ENCODE data around the gene A2M. TPM values are rescaled to one million over a fixed set of nuclear protein-coding genes. Genes with fewer than 3 reads are reported as not detected.

Gene A2M
- total RNA-seq, 4 donors from 2014 or later = 14.7 to 467 (median 92.4) TPM

DNA sequence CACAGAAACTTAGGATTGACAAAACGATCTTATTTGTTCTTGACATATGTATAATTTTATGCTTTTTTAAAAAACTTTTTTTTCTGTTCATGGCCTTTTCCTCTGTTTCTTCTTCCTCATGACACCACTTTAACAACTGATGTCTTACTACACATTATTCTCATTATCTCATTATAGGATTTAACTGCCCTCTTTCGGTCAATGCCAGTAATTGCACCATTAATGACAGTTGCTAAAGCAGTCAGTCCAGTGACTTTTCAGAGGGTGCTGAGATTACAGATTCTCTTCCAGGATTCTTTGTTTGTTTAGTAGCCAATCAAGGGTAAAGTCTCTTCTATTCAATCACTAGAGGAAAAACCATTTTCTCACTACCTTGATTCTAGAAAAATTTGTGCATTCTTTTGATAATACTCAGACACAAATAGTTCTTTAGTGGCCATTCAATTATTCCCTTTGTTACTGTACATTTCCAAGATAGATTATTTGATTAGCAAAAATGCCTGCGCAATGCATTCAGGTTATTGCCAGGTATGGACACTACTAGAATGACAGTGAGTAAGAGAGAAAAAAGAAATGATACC, 76.2 kb downstream of the A2M start:
- Histone ChIP-seq H3K9me3 (no peaks in the 10 kb centered on the region), H3K4me3 (no peak overlapping the region), H3K36me3 (no peaks in the 10 kb centered on the region), H3K27me3 (no peaks in the 10 kb centered on the region), H3K27ac (no peak overlapping the region), H3K4me1 (no peaks in the 10 kb centered on the region)
- WGBS, 2 donors = 0 to 18% methylated on average over 3 of the region's 3 CpGs
- no peak for TF ChIP-seq POLR2A (IDR thresholded peaks at IDR 0.05)
- TF ChIP-seq, protein P1, sequence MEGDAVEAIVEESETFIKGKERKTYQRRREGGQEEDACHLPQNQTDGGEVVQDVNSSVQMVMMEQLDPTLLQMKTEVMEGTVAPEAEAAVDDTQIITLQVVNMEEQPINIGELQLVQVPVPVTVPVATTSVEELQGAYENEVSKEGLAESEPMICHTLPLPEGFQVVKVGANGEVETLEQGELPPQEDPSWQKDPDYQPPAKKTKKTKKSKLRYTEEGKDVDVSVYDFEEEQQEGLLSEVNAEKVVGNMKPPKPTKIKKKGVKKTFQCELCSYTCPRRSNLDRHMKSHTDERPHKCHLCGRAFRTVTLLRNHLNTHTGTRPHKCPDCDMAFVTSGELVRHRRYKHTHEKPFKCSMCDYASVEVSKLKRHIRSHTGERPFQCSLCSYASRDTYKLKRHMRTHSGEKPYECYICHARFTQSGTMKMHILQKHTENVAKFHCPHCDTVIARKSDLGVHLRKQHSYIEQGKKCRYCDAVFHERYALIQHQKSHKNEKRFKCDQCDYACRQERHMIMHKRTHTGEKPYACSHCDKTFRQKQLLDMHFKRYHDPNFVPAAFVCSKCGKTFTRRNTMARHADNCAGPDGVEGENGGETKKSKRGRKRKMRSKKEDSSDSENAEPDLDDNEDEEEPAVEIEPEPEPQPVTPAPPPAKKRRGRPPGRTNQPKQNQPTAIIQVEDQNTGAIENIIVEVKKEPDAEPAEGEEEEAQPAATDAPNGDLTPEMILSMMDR (IDR thresholded peaks at IDR 0.05) = peak; percentile 49 to 85 (median 73)
- no peak for DNase-seq
- intact Hi-C loops (cut with DNase I) = loop anchor here (10.0 kb wide), 1 partner anchor 85 kb away; no protein-coding TSS in a partner anchor

DNA sequence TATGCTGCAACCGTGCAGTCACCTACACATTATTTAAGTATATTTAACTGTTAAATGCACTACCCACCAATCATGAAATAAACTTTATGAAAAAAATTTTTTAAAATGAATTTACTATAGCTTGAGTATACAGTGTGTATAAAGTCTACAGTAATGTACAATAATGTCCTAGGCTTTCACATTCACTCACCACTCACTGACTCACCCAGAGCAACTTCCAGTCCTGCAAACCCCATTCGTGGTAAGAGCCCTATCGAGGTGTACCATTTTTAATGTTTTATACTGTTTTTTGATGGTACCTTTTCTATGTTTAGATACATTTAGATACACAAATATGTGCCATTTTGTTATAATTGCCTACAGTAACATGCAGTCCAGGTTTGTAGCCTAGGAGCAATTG, 78.3 kb downstream of the A2M start:
- no peaks in the 10 kb centered on the region for H3K27me3 ChIP-seq
- no peak for DNase-seq
- no peak overlapping the region for H3K4me3 ChIP-seq
- no peaks in the 10 kb centered on the region for H3K9me3 ChIP-seq
- no peaks in the 10 kb centered on the region for H3K36me3 ChIP-seq
- WGBS, 2 donors = 70 to 74% methylated on average over 3 of the region's 3 CpGs
- no peaks in the 10 kb centered on the region for H3K4me1 ChIP-seq
- intact Hi-C loops (cut with DNase I) = loop anchor here (10.0 kb wide), 1 partner anchor 83 kb away; no protein-coding TSS in a partner anchor
- TF ChIP-seq, protein P1 (IDR thresholded peaks at IDR 0.05) = no peak
- no peak for TF ChIP-seq POLR2A (IDR thresholded peaks at IDR 0.05)
- no peak overlapping the region for H3K27ac ChIP-seq

DNA sequence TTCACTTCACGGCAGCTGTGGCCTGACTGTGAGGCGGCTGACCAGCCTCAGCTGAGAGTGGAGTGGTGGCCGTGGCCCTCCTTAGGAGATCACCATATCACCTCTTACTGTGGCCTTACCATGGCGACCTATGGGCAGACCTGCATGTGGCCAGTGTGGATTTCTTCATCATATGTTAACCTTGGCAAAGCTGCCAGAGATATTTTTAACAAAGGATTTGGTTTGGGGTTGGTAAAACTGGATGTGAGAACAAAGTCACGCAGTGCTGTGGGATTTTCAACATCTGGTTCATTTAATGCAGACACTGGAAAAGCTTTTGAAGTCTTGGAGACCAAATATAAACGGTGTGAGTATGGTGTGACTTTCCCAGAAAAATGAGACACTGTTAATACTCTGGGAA, 79.5 kb downstream of the A2M start:
- H3K27ac ChIP-seq = no peak overlapping the region

DNA sequence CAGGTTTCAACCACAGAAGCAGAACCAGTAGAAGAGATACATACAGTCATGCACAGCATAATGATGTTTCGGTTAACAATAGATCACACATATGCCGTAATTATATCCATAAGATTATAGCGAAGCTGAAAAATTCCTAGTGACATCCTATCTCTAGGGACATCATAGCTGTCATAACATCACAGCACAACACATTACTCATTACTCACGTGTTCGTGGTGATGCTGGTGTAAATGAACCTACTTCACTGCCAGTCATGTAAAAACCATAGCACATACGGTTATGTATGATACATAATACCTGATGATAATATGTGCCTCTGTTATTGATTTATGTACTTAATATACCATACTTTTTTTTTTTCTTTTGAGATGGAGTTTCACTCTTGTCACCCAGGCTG, 81.6 kb downstream of the A2M start:
- WGBS, 2 donors = 90 to 92% methylated on average over 6 of the region's 6 CpGs
- intact Hi-C loops (cut with DNase I) = loop anchor here (10.0 kb wide), 1 partner anchor 79 kb away; no protein-coding TSS in a partner anchor

More for the DNA sequence above, 79.5 kb downstream of the A2M start:
- Histone ChIP-seq H3K27me3 (no peaks in the 10 kb centered on the region), H3K4me3 (no peak overlapping the region), H3K36me3 (no peaks in the 10 kb centered on the region), H3K4me1 (no peaks in the 10 kb centered on the region), H3K9me3 (no peaks in the 10 kb centered on the region)
- TF ChIP-seq, protein P1 (IDR thresholded peaks at IDR 0.05) = no peak
- no peak for TF ChIP-seq POLR2A (IDR thresholded peaks at IDR 0.05)
- WGBS, 2 donors = 71 to 84% methylated on average over 6 of the region's 6 CpGs
- intact Hi-C loops (cut with DNase I) = loop anchor here (10.0 kb wide), 1 partner anchor 81 kb away; no protein-coding TSS in a partner anchor
- no peak for DNase-seq

DNA sequence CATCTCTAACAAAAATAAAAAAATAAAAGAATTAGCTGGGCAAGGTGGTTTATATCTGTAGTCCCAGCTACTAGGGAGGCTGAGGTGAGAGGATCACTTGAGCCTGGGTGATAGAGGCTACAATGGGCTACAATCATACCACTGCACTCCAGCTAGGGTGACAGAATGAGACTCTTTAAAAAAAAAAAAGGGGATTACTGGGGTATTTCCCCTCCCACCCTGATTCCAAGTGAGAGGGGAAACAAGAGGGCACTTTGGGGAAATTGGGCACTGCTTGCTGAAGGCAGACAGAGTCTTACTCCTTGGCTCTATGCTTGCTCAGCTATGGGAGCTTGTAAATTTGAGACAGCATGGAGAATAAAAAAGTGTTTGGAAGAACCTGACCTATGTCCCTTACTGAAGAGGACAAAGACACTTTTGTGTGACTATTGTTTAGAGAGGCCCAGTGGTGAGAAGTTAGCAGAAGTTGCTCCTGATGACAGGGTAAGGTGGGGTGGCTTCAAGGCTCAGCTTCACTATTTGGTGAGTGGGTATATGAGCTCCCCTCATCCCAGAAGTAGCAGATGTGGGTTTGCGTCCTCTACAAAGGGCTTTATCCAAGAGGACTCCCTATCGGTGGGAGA, 82.3 kb downstream of the A2M start:
- Histone ChIP-seq H3K4me1 (no peaks in the 10 kb centered on the region), H3K27me3 (no peaks in the 10 kb centered on the region), H3K4me3 (no peak overlapping the region), H3K9me3 (no peaks in the 10 kb centered on the region), H3K27ac (no peak overlapping the region), H3K36me3 (no peaks in the 10 kb centered on the region)
- 81 to 96% methylated on average over 2 of the region's 2 CpGs for WGBS, 2 donors
- TF ChIP-seq POLR2A (IDR thresholded peaks at IDR 0.05) = no peak
- TF ChIP-seq, protein P1 (IDR thresholded peaks at IDR 0.05) = no peak
- intact Hi-C loops (cut with DNase I) = loop anchor here (10.0 kb wide), 1 partner anchor 79 kb away; no protein-coding TSS in a partner anchor
- DNase-seq = no peak

More for the DNA sequence above, 81.6 kb downstream of the A2M start:
- no peak for TF ChIP-seq POLR2A (IDR thresholded peaks at IDR 0.05)
- TF ChIP-seq, protein P1 (IDR thresholded peaks at IDR 0.05) = no peak
- H3K4me1 ChIP-seq = no peaks in the 10 kb centered on the region
- no peaks in the 10 kb centered on the region for H3K36me3 ChIP-seq
- DNase-seq = no peak
- no peaks in the 10 kb centered on the region for H3K27me3 ChIP-seq
- H3K9me3 ChIP-seq = no peaks in the 10 kb centered on the region
- no peak overlapping the region for H3K27ac ChIP-seq
- no peak overlapping the region for H3K4me3 ChIP-seq
